GM19238 (cell line): ENCODE data around the gene TARP.
"Not testable (repeated sequence)": the region's sequence is repeated elsewhere in the genome, so short reads cannot be mapped to it uniquely, and the experiment has no call there.

Experiments
- DNase-seq: peaks from one replicate; pipeline ENCODE4 v3.0.0; 2011; ENCODE audit warnings: low spot score; ENCODE audit not compliant: insufficient read length

TARP gene

DNA sequence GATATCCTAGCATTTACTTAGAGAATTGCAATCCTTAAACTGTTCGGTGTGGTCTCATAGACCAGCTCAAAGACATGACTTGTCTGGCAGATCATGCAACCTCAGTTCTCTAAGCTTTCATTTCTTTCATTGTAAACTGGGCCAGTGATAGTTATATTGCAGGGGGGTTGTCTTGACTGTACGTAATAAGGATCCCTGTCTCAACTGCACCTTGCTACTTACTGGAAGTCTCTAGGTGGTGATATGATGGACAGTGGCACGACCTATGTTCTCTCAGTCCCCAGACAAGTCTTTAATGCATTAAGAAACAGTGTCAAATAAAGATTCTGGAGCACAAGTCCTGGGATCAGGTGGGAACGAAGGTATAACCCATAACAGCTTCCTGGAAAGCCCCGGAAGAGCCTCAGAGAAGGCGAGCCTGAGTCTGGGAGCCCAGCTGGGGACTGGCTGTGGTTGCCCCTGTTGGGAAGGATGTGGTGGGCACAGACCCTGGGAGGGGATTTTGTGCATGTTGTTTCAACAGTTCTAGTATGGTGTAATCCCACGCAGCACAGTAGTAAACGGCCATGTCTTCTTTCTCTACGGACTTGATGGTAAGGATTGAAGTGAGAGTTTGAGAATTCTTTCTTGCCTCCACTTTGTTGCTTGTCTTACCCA is 26.0 kb upstream of the TARP start:
- DNase-seq, result no peak

DNA sequence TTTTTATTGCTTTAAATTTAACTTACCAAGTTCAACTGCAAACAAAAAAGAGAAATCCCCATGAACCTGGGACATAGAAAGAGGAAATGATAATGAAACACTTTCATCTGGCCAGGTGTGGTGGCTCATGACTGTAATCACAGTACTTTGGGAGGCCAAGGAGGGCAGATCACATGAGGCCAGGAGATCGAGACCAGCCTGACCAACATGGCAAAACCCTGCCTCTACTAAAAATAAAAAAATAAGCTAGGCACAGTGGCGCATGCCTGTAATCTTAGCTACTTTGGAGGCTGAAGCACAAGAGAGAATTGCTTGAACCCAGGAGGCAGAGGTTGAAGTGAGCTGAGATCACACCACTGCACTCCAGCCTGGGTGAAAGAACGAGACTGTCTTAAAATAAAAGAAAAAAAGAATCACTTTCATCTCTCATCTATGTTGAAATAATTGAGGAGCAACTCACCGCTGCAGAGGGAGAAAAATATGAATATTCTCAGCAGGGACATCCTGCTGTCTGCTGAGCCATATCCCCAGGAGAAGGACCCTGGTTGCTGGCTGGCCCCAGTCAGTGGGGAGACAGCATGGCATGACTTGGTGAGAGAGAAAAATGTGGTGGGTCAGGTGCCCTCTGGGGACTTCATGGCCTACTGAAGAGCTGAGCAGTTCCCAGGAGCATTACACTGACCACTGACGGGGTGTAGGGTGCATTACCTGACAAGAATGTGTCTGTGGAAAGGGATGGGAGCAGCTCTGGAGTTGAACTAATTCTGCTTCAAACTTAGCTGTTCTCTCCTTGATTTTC is 22.8 kb upstream of the TARP start:
- no peak for DNase-seq

GRCh38 chr7:38294926-38295325 is 21.5 kb upstream of the TARP start:
- DNase-seq, result no peak

DNA sequence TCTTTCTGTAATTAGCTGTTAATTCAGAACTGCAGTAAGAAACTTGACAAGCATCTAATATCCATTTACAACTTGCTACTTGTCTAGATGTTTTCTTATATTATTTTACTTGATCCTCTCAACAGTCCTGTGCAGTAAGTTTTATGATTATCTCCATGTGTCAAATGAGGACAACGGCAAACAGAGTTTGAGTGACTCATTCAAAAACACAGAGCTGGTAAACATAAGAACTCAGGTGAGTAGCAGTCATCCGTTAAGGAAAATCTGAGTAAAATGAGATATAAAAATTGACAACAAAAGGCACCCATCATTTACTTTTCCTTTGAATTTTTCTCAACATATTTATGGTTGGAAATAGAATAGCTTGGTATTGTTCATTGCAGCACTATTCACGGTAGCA is 19.0 kb upstream of the TARP start:
- DNase-seq, result no peak

DNA sequence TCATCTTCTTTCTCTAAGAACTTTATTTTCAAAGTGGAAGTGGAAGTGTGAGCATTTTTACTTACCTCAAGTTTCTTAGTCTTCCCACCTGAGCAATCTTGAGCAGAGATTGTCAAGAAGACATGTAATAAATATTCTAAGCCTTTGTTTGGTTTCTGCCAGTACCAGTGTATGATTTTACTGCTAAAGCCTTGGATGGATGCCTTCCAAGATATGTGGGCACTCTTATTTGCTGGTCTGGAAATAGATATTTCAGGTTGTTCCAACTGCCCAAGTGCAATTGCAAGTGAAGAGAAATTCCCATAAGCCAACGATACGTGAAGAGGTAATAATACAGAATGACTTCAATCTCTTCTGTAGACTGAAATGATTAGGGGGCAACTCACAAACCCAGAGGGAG is 18.2 kb upstream of the TARP start:
- no peak for DNase-seq

GRCh38 chr7:38291117-38291647 is 17.7 kb upstream of the TARP start:
- DNase-seq, result no peak

GRCh38 chr7:38284553-38284952 is 11.1 kb upstream of the TARP start:
- DNase-seq, result no peak

GRCh38 chr7:38283809-38284208 is 10.4 kb upstream of the TARP start:
- DNase-seq, result no peak

DNA sequence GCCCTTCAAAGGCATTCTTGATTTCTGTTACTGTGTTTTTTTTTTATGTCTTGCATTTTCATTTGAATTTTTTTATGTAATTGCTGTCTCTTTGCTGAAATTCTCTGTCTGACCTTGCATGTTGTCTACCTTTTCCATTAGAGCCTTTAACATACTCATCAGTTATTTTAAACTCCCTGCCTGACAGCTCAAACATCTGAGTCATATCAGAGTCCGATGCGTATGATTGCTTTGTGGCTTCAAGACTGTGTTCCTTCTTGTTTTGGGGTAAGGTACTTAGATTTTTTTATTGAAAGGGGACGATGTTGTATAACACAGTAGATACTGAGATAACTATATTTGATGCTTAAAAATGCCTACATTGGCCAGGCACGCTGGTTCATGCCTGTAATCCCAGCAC is 9.7 kb upstream of the TARP start:
- DNase-seq, result no peak

DNA sequence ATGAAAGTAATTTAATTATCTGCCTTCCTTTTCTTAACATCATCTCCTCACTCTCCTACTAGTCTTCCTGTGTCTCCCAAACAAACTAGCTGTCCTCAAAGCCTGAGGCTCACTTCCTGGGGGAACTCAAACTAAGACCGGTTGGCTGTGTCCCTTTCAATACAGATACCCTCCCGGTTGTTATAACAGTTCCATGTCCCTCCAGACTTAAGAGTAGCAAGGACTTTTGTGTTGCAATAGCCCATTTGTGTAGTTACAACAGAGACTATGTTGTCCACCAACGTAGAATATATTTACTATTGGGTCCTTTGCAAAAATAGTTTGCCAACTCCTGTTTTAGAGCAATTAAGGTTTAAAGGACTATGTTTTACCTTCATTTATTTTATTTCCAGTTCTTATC is 8.6 kb upstream of the TARP start:
- no peak for DNase-seq

DNA sequence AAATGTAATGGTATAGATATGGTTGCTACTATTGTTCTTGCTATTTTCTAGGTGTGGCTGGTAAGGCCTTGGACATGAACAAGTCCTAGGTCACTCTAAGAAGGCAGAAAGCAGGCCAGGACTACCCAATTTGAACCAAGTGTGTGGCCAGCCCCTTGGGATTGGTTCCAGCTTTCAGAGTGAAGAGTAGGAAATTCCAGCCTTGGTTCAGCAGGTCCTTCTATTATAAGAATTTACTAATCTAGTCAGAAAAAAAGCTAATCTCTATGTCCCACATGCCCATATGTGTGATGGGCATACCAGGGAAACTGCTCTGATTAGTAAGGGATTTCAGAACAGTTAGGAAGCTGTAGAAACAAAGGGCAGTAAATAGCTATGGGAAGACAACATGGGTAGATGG is 7.8 kb upstream of the TARP start:
- DNase-seq, result no peak

DNA sequence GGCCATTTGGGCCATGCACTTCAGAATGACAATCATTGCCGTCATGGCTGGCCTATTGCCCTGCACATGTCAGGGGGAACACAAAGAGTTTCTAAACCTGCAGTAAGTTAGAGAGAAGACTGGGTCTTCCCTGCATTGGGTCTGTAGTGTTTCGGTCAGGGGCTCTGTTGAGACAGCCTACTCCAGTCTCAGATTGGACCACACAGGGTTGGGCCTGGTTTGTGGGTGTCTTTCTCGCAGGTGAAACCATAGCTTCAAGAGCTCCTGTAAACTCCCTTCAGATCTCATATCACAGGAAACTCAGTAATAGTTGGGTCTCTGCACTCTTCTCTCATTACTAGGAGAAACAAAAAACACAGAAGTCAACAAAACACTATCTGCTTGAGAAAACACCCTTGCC is 7.3 kb upstream of the TARP start:
- DNase-seq, result no peak

- no peak for DNase-seq
These were observed 6.6 kb upstream of the TARP start for GRCh38 chr7:38280000-38280399.

DNA sequence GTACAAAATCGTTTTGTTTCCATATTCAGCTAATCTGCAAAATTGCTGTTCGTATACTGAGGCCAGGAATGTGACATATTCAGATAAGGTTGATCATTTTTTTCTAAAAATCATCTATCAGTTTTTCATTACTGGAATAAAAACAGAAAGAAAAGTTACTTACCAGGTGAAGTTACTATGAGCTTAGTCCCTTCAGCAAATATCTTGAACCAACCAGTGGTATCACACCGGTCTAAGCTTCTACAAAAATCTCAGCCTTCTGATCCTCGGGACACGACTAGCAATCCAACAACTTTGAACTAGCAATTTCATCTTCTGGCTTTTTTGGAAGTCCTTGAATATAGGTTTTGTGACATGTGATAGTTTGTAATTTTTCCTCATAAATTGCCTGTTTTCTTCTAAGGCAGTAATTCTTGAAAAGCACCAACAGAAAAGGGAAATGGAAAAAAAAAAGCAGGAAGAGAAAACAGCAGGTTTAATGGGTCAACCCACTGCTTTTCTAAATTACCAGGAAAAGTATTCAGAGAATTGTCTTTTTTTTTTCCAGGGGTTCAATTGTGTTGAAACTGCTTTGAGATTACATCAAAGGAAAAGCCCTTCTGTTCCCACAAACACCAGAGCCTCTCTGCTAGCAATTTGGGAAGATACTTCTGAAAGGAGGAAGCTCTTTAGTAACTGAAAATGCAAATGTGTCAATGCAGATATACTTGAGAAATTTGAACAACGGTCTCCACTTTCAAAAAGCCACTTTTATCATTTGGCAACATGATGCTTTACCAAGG is 2.9 kb upstream of the TARP start:
- no peak for DNase-seq

DNA sequence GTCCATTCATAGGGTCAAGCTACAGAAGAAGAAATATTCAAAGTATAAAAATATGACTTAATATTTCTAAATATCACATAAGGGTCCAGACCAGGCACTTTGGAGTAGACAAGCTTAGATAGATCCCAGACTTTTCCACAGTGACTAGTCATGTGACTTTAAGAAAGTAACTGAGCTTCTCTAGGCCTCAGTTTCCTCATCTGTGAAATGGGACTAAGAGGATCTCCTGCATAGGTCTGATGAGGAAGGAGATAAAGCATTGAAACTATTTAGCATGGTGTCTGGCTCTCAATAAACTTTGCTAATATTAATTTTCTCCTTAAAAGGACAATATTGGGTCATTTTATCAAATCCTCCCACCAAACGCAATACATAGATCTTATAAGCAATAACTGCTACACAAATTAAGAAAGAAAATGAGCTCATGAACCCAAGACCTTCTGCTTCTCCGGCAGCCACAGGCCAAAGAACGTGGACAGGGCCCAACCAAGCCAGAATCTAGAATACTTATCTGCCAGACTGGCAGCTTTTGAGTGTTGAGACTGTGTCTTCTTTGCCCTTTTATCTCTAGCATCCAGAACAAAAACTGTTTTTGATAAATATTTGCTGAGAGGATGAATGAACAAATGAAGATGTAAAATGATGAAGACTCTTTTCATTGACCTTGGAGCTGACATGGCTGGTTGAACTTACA is 1.6 kb upstream of the TARP start:
- DNase-seq, result no peak

DNA sequence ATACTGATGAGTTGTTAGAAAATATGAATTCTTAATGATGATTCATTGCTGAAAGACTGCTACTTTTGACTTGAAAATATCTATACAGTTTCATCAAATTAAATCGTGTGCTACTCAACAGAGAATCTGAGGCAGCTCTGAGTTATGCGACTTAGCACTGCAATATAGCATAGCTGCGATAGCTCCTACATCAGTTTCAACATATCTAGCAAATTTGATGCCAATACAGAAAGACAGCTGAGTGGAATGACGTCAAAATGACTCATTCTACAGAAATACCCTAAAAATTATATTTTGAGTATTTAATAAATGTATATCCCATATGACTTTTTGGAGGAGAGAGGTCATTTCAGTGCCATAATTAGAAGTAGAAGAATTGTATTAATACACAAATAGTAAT is 1.1 kb upstream of the TARP start:
- no peak for DNase-seq

GRCh38 chr7:38270405-38270804 is 3.0 kb downstream of the TARP start:
- DNase-seq, result not testable (repeated sequence)

- DNase-seq, result not testable (repeated sequence)
These were observed 3.6 kb downstream of the TARP start for GRCh38 chr7:38269704-38270346.

DNA sequence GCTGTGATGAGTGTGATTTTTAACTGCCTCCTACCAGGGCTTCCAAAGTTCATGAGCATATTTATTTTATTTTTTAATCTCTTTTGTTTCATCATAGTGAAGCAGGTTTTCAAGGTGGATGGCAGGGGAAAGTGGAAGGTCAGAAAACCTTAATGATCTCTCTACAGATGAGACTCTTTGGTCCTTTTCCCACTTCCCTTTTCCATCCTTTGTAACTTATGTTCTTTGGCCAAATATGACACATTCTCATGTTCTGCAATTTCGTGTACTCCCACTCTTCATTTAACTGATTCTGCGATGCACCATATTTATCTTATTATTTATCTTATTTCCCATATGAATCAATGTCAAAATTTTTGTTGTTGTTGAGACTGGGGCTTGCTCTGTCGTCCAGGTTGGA is 7.5 kb downstream of the TARP start:
- DNase-seq, result not testable (repeated sequence)

DNA sequence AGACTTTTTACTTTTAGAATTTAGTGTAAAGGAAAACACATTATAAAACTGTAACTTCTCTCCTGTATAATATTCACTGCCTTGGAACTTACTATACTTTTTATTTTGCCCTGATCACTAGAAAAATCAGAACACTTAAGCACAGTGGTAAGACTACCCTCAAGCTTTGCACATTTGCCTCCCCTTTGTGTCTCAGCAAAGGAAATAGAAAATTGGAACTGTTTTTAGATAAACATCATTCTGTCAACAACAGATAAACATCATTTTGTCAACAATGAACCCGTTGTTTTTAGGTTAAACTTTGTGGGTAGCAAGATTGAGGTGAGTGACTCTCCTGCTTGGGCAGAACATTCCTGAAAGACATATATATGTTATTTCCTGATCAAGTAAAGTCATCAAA is 8.8 kb downstream of the TARP start:
- DNase-seq, result not testable (repeated sequence)

DNA sequence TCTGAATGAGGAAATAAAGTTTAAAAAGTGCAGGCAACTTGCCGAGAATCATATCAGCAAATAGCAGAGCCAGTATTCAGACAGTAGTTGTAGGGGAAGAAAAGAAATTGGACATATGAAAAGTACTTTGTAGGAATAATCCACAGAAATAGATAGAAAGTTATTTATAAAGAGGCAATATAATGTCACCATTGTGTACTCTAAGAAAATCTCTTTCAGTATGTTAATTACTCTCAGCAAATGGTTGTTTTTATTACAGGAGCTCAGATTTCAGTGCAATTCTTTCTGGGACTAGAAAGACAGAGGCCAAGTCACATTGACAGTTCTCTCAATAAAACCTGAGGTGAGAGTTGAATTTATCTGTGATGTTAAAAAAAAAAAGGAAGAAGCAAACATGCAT is 10.2 kb downstream of the TARP start:
- DNase-seq, result not testable (repeated sequence)
